ENCODE results near the gene SLC9A6.

The SLC9A6 gene

GRCh38 chrX:135985157-135985972 is at the start of gene SLC9A6:
SLC9A6 (plus strand) TSS chrX:135985435; CDS start chrX:135985659, 224 bp downstream.
- Histone ChIP-seq H3K79me2 (ENCODE audit: insufficient read depth, low read depth) (no peaks in the 10 kb centered on the region), H3K36me3 (ENCODE audit: insufficient read depth) (no peaks in the 10 kb centered on the region), H3K4me1 (ENCODE audit: low read depth, poor library complexity, severe bottlenecking) (peaks cover 9% of the 10 kb centered on the region), H3K9ac (peak within 1 kb of the TSS; percentile 43; the same call in 1 of the 2 replicates), H3K4me2 (peak within 1 kb of the TSS; percentile 63), H3K4me3 (IDR thresholded peaks at IDR 0.05; ENCODE audit: insufficient read depth, low read depth, low read length) (no peak within 1 kb of the TSS), H3K27me3 (ENCODE audit: insufficient read depth, low read depth) (no peaks in the 10 kb centered on the region), H2AFZ (ENCODE audit: low read depth) (peak within 1 kb of the TSS; percentile 90), H3K27ac (no peak within 1 kb of the TSS), H4K20me1 (ENCODE audit: insufficient read depth) (no peaks in the 10 kb centered on the region)
- TF ChIP-seq CTCF (conservative IDR thresholded peaks at IDR 0.05; ENCODE audit: low read depth, low read length) = no peak

GRCh38 chrX:135944486-135944885 is 40.7 kb upstream of the SLC9A6 start:
- no peaks in the 10 kb centered on the region for H3K79me2 ChIP-seq (ENCODE audit: insufficient read depth, low read depth)
- no peaks in the 10 kb centered on the region for H4K20me1 ChIP-seq (ENCODE audit: insufficient read depth)
- no peak overlapping the region for H3K27ac ChIP-seq
- H3K27me3 ChIP-seq (ENCODE audit: insufficient read depth, low read depth) = no peaks in the 10 kb centered on the region
- no peak overlapping the region for H3K4me2 ChIP-seq
- H2AFZ ChIP-seq (ENCODE audit: low read depth) = no peak overlapping the region
- no peak overlapping the region for H3K9ac ChIP-seq
- no peak overlapping the region for H3K4me3 ChIP-seq (IDR thresholded peaks at IDR 0.05; ENCODE audit: insufficient read depth, low read depth, low read length)
- no peak for TF ChIP-seq CTCF (conservative IDR thresholded peaks at IDR 0.05; ENCODE audit: low read depth, low read length)
- no peaks in the 10 kb centered on the region for H3K4me1 ChIP-seq (ENCODE audit: low read depth, poor library complexity, severe bottlenecking)
- H3K36me3 ChIP-seq (ENCODE audit: insufficient read depth) = no peaks in the 10 kb centered on the region

GRCh38 chrX:135951291-135951690 is 33.9 kb upstream of the SLC9A6 start:
- TF ChIP-seq CTCF (conservative IDR thresholded peaks at IDR 0.05; ENCODE audit: low read depth, low read length) = no peak
- Histone ChIP-seq H3K9ac (no peak overlapping the region), H4K20me1 (ENCODE audit: insufficient read depth) (no peaks in the 10 kb centered on the region), H3K4me3 (IDR thresholded peaks at IDR 0.05; ENCODE audit: insufficient read depth, low read depth, low read length) (no peak overlapping the region), H3K4me2 (no peak overlapping the region), H3K79me2 (ENCODE audit: insufficient read depth, low read depth) (no peaks in the 10 kb centered on the region), H3K27me3 (ENCODE audit: insufficient read depth, low read depth) (no peaks in the 10 kb centered on the region), H3K36me3 (ENCODE audit: insufficient read depth) (no peaks in the 10 kb centered on the region), H3K4me1 (ENCODE audit: low read depth, poor library complexity, severe bottlenecking) (peaks cover 4% of the 10 kb centered on the region), H3K27ac (no peak overlapping the region), H2AFZ (ENCODE audit: low read depth) (no peak overlapping the region)

- H3K4me3 ChIP-seq (IDR thresholded peaks at IDR 0.05; ENCODE audit: insufficient read depth, low read depth, low read length) = peak overlapping the region; percentile 51
- peak overlapping the region; percentile 83 for H3K9ac ChIP-seq
- H3K36me3 ChIP-seq (ENCODE audit: insufficient read depth) = no peaks in the 10 kb centered on the region
- H2AFZ ChIP-seq (ENCODE audit: low read depth) = peak overlapping the region; percentile 82
- peak; percentile 13; the same call in 1 of the 2 replicates for TF ChIP-seq CTCF (conservative IDR thresholded peaks at IDR 0.05; ENCODE audit: low read depth, low read length)
- H3K79me2 ChIP-seq (ENCODE audit: insufficient read depth, low read depth) = peaks cover 30% of the 10 kb centered on the region
- H3K4me1 ChIP-seq (ENCODE audit: low read depth, poor library complexity, severe bottlenecking) = peaks cover 16% of the 10 kb centered on the region
- peak overlapping the region; percentile 78 for H3K27ac ChIP-seq
- no peaks in the 10 kb centered on the region for H4K20me1 ChIP-seq (ENCODE audit: insufficient read depth)
- H3K4me2 ChIP-seq = peak overlapping the region; percentile 67
- H3K27me3 ChIP-seq (ENCODE audit: insufficient read depth, low read depth) = no peaks in the 10 kb centered on the region
Observed at GRCh38 chrX:135973025-135973547, 12.1 kb upstream of the SLC9A6 start.
